ENCODE measurements around the gene CLMN. TPM values are rescaled to one million over a fixed set of nuclear protein-coding genes. Genes with fewer than 3 reads are reported as not detected.

Gene CLMN
- total RNA-seq, 2 donors from 2014 or later: 2.6 to 3.5 TPM

Other genes starting within 250 kb of the CLMN start
- gene DICER1, start 162.4 kb downstream of the CLMN start, total RNA-seq: 100 to 1,000 TPM; 104 to 115 TPM
- gene SYNE3, start 196.7 kb upstream of the CLMN start, total RNA-seq: 10 to 100 TPM; 46.9 to 62.4 TPM
- gene GLRX5, start 215.1 kb upstream of the CLMN start, total RNA-seq: 10 to 100 TPM; 35.5 to 36.1 TPM